ENCODE results near the gene COX4I2. TPM values are rescaled to one million over a fixed set of nuclear protein-coding genes. Genes with fewer than 3 reads are reported as not detected.

Gene COX4I2
- total RNA-seq, 1 donor from 2014 or later = not detected

DNA sequence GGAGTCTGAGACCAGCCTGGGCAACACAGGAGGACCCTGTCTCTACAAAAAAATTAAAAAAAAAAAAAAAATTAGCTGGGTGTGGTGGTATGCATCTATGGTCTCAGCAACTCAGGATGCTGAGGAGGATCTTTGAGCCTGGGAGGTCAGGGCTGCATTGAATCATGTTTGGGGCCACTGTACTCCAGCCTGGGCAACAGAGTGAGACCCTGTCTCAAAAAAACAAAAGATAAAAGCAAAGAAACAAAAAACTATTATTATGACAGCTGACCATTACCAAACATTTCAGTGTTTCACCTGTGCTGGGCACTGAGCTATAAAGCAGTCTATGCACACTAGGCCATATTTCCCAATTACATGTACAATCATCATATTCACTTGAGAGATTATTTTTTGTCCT, 35.7 kb downstream of the COX4I2 start:
- peaks cover 46% of the 10 kb centered on the region for H3K4me1 Mint-ChIP-seq
- TF ChIP-seq, protein P1, sequence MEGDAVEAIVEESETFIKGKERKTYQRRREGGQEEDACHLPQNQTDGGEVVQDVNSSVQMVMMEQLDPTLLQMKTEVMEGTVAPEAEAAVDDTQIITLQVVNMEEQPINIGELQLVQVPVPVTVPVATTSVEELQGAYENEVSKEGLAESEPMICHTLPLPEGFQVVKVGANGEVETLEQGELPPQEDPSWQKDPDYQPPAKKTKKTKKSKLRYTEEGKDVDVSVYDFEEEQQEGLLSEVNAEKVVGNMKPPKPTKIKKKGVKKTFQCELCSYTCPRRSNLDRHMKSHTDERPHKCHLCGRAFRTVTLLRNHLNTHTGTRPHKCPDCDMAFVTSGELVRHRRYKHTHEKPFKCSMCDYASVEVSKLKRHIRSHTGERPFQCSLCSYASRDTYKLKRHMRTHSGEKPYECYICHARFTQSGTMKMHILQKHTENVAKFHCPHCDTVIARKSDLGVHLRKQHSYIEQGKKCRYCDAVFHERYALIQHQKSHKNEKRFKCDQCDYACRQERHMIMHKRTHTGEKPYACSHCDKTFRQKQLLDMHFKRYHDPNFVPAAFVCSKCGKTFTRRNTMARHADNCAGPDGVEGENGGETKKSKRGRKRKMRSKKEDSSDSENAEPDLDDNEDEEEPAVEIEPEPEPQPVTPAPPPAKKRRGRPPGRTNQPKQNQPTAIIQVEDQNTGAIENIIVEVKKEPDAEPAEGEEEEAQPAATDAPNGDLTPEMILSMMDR (IDR thresholded peaks at IDR 0.05) = no peak
- no peaks in the 10 kb centered on the region for H3K9me3 Mint-ChIP-seq
- intact Hi-C loops (cut with micrococcal nuclease) = no loop called here
- POLR2A ChIA-PET = no interaction called here
- DNase-seq = no peak
- no peaks in the 10 kb centered on the region for H3K27me3 Mint-ChIP-seq
- no peak overlapping the region for H3K27ac Mint-ChIP-seq
- CTCF ChIA-PET = interaction anchor here (3.7 to 4.3 kb wide), 2 partner anchors 11 to 50 kb away, joined by 23 to 28 read pairs; partner anchors contain the start of gene BCL2L1
- no peak for ATAC-seq (ENCODE audit: low read depth)
- no peak overlapping the region for H3K4me3 Mint-ChIP-seq
- H3K36me3 Mint-ChIP-seq (ENCODE audit: low read depth) = peaks cover 42% of the 10 kb centered on the region

DNA sequence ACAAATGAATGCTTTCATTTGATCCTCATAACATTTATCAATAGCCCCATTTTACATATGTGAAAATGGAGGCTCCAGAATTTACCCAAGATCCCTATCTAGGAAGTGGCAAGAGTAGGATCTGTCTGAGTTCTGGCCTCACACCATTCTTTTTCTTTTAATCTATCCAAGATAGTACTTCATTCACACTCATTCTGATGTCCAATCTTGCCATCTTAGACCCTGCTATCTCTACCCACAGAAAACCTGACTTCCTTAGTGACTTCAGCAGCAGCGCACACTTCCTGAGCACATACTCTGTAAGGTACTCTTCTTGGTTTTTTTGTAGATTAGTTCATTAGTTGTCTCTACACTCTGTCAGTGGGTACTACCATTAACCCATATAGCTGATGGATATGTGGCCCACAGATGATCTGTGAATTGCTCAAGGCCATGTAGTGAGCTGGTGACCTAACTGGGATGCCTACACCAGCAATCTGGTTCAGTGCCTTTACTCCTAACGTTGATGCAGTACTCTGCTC, 36.3 kb downstream of the COX4I2 start:
- Mint-ChIP-seq H3K9me3 (no peaks in the 10 kb centered on the region), H3K36me3 (ENCODE audit: low read depth) (peaks cover 47% of the 10 kb centered on the region), H3K4me1 (peaks cover 46% of the 10 kb centered on the region), H3K4me3 (no peak overlapping the region), H3K27me3 (no peaks in the 10 kb centered on the region), H3K27ac (peak overlapping the region; percentile 94)
- no peak for DNase-seq
- TF ChIP-seq, protein P1 (IDR thresholded peaks at IDR 0.05) = no peak
- ATAC-seq (ENCODE audit: low read depth) = no peak
- CTCF ChIA-PET = interaction anchor here (0.7 to 4.3 kb wide), 5 partner anchors 11 to 49 kb away, joined by 3 to 28 read pairs (median 4); partner anchors contain the start of gene BCL2L1
- intact Hi-C loops (cut with micrococcal nuclease) = no loop called here
- POLR2A ChIA-PET = interaction anchor here (0.6 to 2.6 kb wide), 6 partner anchors 11 to 114 kb away, joined by 3 to 38 read pairs (median 15); partner anchors contain the start of gene BCL2L1

GRCh38 chr20:31674895-31675827, 37.4 kb downstream of the COX4I2 start:
- CTCF ChIA-PET = interaction anchor here (0.8 to 4.3 kb wide), 5 partner anchors 9 to 48 kb away, joined by 3 to 28 read pairs (median 4); partner anchors contain the start of gene BCL2L1

GRCh38 chr20:31675828-31676608, 38.3 kb downstream of the COX4I2 start:
- CTCF ChIA-PET = interaction anchor here (0.9 to 4.3 kb wide), 3 partner anchors 8 to 47 kb away, joined by 3 to 28 read pairs (median 23); partner anchors contain the start of gene BCL2L1
- ATAC-seq (ENCODE audit: low read depth) (peak; percentile 45), DNase-seq (no peak)
- peaks cover 52% of the 10 kb centered on the region for H3K36me3 Mint-ChIP-seq (ENCODE audit: low read depth)
- H3K4me3 Mint-ChIP-seq = peak overlapping the region; percentile 89
- TF ChIP-seq, protein P1 (IDR thresholded peaks at IDR 0.05) = no peak
- no peaks in the 10 kb centered on the region for H3K9me3 Mint-ChIP-seq
- H3K27me3 Mint-ChIP-seq = no peaks in the 10 kb centered on the region
- POLR2A ChIA-PET = interaction anchor here (0.5 to 2.7 kb wide), 7 partner anchors 9 to 824 kb away, joined by 5 to 38 read pairs (median 14); partner anchors contain the start of gene BCL2L1
- H3K4me1 Mint-ChIP-seq = peaks cover 51% of the 10 kb centered on the region
- intact Hi-C loops (cut with micrococcal nuclease) = loop anchor here (1.0 kb wide), 1 partner anchor 8 kb away; no protein-coding TSS in a partner anchor
- peak overlapping the region; percentile 94 for H3K27ac Mint-ChIP-seq

More at GRCh38 chr20:31674895-31675827, 37.4 kb downstream of the COX4I2 start:
- DNase-seq (peak; percentile 26), ATAC-seq (ENCODE audit: low read depth) (peak; percentile 82)
- intact Hi-C loops (cut with micrococcal nuclease) = loop anchor here (1.0 kb wide), 1 partner anchor 9 kb away; no protein-coding TSS in a partner anchor
- Mint-ChIP-seq H3K27me3 (no peaks in the 10 kb centered on the region), H3K9me3 (no peaks in the 10 kb centered on the region), H3K36me3 (ENCODE audit: low read depth) (peaks cover 44% of the 10 kb centered on the region), H3K4me3 (peak overlapping the region; percentile 89), H3K4me1 (peaks cover 44% of the 10 kb centered on the region), H3K27ac (peak overlapping the region; percentile 94)
- TF ChIP-seq, protein P1 (IDR thresholded peaks at IDR 0.05) = no peak
- POLR2A ChIA-PET = interaction anchor here (0.6 to 2.7 kb wide), 10 partner anchors 10 to 140 kb away, joined by 3 to 38 read pairs (median 8); partner anchors contain the start of gene BCL2L1

All from activated B cell treated with CpG ODN at 0.5 μM for 24 hours (primary cell).